ENCODE data around the gene SRSF4.

SRSF4 gene

DNA sequence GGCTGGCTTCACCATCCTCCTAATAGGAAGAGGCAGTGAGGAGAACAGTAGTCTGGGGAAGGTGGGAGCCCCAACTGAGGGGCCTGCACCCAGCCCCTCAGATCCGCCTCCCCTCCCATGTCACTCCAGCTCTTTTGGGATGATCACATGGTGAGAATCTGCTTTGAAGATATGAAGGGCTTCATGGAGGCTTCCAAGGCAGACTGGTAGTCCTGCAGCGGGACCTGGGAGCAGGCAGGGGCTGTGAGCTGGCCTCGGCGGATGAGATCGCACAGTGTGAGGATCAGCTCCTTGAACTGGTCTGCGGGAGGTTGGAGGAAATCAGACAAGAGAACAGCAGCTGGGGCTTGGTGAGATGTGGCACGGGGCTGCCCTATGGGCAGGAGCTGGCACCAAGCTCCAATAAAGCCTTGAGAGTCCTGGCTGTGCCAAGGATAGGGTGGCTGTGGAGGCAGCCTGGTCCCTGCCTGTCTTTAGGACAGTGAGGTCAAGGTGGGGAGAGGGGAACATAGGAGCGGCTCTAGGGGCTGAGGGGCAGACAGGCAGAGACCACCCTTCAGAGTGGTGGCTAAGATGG is 12.3 kb upstream of the SRSF4 start:
- H3K36me3 ChIP-seq (ENCODE audit: insufficient read depth, low read length), result peaks cover 12% of the 10 kb centered on the region; the same call in 1 of the 2 replicates
- H3K9ac ChIP-seq (ENCODE audit: insufficient read length), result no peak overlapping the region
- no peak overlapping the region for H3K4me3 ChIP-seq
- no peak for DNase-seq (ENCODE audit: low read depth, low spot score)
- H3K9me3 ChIP-seq (ENCODE audit: low read depth, low read length), result no peaks in the 10 kb centered on the region
- H3K27ac ChIP-seq, result no peak overlapping the region
- TF ChIP-seq EZH2 (IDR thresholded peaks at IDR 0.05), result no peak
- TF ChIP-seq FOXP2 (optimal IDR thresholded peaks at IDR 0.05; ENCODE audit: control extremely low read depth, extremely low read length, insufficient read depth), result no peak

DNA sequence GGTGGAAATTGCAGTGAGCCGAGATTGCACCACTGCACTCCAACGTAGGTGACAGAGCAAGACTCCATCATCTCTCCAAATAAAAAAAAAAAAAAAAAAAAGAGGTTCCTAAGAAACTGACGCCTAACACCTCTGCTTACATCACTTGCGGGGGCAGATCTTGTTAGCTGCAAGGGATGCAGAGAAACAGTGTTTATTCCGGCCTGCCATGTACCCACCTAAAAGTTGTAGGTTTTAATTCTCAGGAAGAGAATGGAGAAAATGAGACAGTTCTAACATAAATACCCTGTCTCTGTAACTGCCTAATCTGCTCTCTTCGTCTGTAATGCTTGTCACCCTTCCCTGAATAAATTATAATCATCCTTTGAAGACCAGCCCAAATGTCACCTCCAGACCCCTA is 9.0 kb upstream of the SRSF4 start:
- H3K4me3 ChIP-seq, result no peak overlapping the region
- no peak for DNase-seq (ENCODE audit: low read depth, low spot score)
- no peaks in the 10 kb centered on the region for H3K9me3 ChIP-seq (ENCODE audit: low read depth, low read length)
- TF ChIP-seq POLR2AphosphoS5 (IDR thresholded peaks at IDR 0.05; ENCODE audit: borderline replicate concordance, low read depth, low read length), result no peak
- no peak for TF ChIP-seq EZH2 (IDR thresholded peaks at IDR 0.05)
- no peak for TF ChIP-seq FOXP2 (optimal IDR thresholded peaks at IDR 0.05; ENCODE audit: control extremely low read depth, extremely low read length, insufficient read depth)
- H3K36me3 ChIP-seq (ENCODE audit: insufficient read depth, low read length), result peaks cover 1% of the 10 kb centered on the region; the same call in 1 of the 2 replicates
- H3K27ac ChIP-seq, result no peak overlapping the region
- no peak overlapping the region for H3K9ac ChIP-seq (ENCODE audit: insufficient read length)

DNA sequence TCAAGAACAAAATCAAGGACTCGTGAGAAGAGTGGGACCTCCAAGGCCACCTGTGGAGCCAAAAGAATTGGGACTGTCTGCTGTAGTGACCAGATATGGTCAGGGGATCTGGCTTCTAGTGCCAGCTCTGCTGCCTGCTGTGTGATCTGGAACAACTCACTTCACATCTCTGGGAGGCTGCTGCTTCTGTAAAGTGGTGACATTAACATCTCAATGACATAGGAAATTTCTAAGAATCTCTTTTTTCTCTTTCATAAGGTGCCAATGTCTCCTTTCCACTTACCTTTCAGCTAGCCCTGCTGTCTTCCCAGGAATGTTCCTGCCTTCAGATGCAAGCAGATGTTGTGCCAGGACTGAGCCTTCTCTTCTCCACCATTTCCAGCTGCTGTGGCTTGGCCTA is 5.0 kb upstream of the SRSF4 start:
- H3K27ac ChIP-seq, result no peak overlapping the region
- no peak overlapping the region for H3K4me3 ChIP-seq
- no peaks in the 10 kb centered on the region for H3K36me3 ChIP-seq (ENCODE audit: insufficient read depth, low read length)
- TF ChIP-seq POLR2AphosphoS5 (IDR thresholded peaks at IDR 0.05; ENCODE audit: borderline replicate concordance, low read depth, low read length) (no peak), EZH2 (IDR thresholded peaks at IDR 0.05) (no peak), FOXP2 (optimal IDR thresholded peaks at IDR 0.05; ENCODE audit: control extremely low read depth, extremely low read length, insufficient read depth) (no peak)
- H3K9me3 ChIP-seq (ENCODE audit: low read depth, low read length), result no peaks in the 10 kb centered on the region
- H3K9ac ChIP-seq (ENCODE audit: insufficient read length), result no peak overlapping the region
- no peak for DNase-seq (ENCODE audit: low read depth, low spot score)

DNA sequence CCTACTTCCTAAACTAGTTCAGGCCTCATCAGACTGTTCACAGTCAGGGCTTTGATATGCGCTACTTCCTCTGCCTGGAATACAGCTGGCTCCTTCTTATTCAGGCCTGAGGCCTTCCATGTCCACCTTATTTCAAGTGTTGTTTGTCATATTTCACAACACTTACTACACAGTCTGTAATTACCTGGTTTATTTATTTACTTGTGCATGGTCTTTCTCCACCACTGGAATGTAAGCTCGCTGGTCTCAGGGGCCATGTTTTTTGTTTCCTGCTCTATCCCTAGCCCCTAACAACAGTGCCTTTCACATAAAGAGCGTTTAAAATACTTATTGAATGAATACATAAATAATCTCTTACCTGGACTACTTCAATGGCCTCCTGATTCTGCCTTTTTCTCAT is 4.6 kb upstream of the SRSF4 start:
- Histone ChIP-seq H3K9me3 (ENCODE audit: low read depth, low read length) (no peaks in the 10 kb centered on the region), H3K36me3 (ENCODE audit: insufficient read depth, low read length) (no peaks in the 10 kb centered on the region), H3K4me3 (no peak overlapping the region), H3K9ac (ENCODE audit: insufficient read length) (no peak overlapping the region), H3K27ac (no peak overlapping the region)
- TF ChIP-seq FOXP2 (optimal IDR thresholded peaks at IDR 0.05; ENCODE audit: control extremely low read depth, extremely low read length, insufficient read depth) (no peak), EZH2 (IDR thresholded peaks at IDR 0.05) (no peak), POLR2AphosphoS5 (IDR thresholded peaks at IDR 0.05; ENCODE audit: borderline replicate concordance, low read depth, low read length) (no peak)
- DNase-seq (ENCODE audit: low read depth, low spot score), result no peak

DNA sequence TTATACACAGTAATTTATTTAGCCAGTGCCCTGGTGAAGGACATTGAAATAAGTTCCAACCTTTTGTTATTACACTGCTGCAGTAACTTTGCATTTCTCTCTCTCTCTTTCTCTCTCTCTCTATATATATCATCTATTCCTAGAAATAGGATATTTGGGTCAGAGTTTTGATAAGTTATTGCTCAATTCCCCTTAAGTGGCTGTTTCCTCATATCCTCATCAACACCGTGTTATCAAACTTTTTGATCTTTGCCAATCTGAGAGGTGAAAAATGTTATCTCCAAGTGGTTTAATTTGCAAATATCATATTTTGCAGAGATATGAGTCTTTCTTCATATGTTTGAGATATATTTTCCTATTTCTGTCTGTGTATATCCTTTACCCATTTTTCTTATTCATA is 1.6 kb upstream of the SRSF4 start:
- Histone ChIP-seq H3K4me3 (no peak overlapping the region), H3K9ac (ENCODE audit: insufficient read length) (no peak overlapping the region), H3K27ac (peak overlapping the region; percentile 9; the same call in 1 of the 2 replicates), H3K36me3 (ENCODE audit: insufficient read depth, low read length) (peaks cover 20% of the 10 kb centered on the region), H3K9me3 (ENCODE audit: low read depth, low read length) (no peaks in the 10 kb centered on the region)
- DNase-seq (ENCODE audit: low read depth, low spot score), result no peak
- no peak for TF ChIP-seq EZH2 (IDR thresholded peaks at IDR 0.05)
- TF ChIP-seq FOXP2 (optimal IDR thresholded peaks at IDR 0.05; ENCODE audit: control extremely low read depth, extremely low read length, insufficient read depth), result no peak
- TF ChIP-seq POLR2AphosphoS5 (IDR thresholded peaks at IDR 0.05; ENCODE audit: borderline replicate concordance, low read depth, low read length), result no peak

DNA sequence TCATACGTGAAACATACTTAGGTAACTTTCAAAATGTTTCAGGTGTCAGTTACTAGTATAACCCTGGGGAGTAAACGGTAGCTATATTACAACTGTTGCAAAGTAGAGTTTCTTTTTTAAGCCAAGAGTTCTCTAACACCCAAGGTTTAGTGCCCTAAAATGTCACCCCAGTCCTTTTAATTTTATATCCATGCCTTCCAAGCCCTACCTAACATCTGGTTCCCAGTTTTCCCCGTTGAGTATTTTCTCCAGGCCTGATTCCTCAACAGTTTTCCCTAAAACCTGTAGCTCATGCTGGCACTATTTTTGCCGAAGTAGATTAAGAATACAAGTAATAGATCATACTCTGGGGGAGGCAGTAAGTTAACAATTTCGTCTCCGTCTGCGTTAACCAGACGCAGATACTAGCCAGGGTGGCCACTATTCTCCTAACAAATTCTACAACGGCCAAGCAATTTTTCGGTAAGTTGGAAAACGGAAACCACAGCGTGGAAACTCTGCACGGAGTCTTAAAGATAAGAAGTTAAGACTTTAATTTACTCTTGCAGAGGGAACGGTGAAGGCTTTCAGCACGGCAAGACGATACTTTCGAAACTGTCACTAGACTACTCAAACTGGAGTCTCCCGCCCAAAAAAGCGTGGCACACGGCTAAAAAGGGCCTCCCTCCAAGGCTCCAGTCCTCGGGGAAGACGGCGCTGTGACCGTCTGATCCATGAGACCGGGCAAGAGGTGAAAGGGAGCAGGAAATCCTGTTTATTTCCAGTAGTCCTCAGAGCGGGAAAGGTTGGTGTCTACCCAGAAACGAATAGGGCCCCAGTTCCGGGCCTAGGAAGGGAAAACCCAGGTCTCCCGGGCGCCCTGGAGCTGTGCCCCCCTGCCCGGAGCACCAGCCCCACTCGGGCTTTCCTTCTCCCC is 945 bp downstream of the SRSF4 start:
- TF ChIP-seq FOXP2 (optimal IDR thresholded peaks at IDR 0.05; ENCODE audit: control extremely low read depth, extremely low read length, insufficient read depth) (no peak), POLR2AphosphoS5 (IDR thresholded peaks at IDR 0.05; ENCODE audit: borderline replicate concordance, low read depth, low read length) (no peak), EZH2 (IDR thresholded peaks at IDR 0.05) (no peak)
- DNase-seq (ENCODE audit: low read depth, low spot score), result no peak
- Histone ChIP-seq H3K9me3 (ENCODE audit: low read depth, low read length) (no peaks in the 10 kb centered on the region), H3K36me3 (ENCODE audit: insufficient read depth, low read length) (peaks cover 23% of the 10 kb centered on the region), H3K9ac (ENCODE audit: insufficient read length) (peak overlapping the region; percentile 100), H3K4me3 (peak overlapping the region; percentile 98), H3K27ac (peak overlapping the region; percentile 99)

DNA sequence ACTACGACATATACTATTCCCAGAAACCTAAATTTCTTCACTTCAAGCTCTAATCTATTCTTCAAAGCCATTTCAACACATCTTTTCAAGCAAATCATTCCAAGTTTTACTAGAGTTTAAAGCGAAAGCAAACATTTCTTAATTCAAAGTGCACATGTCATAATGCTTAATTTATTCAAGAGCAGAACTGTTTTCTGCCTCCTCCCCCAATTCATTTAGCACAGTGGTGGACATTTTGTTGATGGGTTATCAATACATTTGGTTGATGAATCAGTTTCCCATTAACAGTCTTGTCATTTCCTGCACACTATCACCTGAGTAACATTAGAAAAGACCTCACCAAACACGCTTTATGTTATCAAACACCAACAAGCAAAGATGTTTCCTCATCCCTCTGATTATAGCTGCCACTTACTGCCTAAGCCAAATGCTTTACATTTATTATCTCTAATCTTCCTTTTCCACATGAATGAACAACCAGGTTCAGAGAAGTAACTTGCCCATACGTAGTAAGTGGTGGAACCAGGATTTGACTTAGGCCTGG is 2.0 kb downstream of the SRSF4 start:
- H3K36me3 ChIP-seq (ENCODE audit: insufficient read depth, low read length), result peaks cover 23% of the 10 kb centered on the region
- H3K27ac ChIP-seq, result peak overlapping the region; percentile 38
- peak overlapping the region; percentile 100 for H3K9ac ChIP-seq (ENCODE audit: insufficient read length)
- DNase-seq (ENCODE audit: low read depth, low spot score), result no peak
- H3K9me3 ChIP-seq (ENCODE audit: low read depth, low read length), result no peaks in the 10 kb centered on the region
- peak overlapping the region; percentile 98 for H3K4me3 ChIP-seq
- TF ChIP-seq POLR2AphosphoS5 (IDR thresholded peaks at IDR 0.05; ENCODE audit: borderline replicate concordance, low read depth, low read length), result no peak
- TF ChIP-seq EZH2 (IDR thresholded peaks at IDR 0.05), result no peak
- no peak for TF ChIP-seq FOXP2 (optimal IDR thresholded peaks at IDR 0.05; ENCODE audit: control extremely low read depth, extremely low read length, insufficient read depth)

DNA sequence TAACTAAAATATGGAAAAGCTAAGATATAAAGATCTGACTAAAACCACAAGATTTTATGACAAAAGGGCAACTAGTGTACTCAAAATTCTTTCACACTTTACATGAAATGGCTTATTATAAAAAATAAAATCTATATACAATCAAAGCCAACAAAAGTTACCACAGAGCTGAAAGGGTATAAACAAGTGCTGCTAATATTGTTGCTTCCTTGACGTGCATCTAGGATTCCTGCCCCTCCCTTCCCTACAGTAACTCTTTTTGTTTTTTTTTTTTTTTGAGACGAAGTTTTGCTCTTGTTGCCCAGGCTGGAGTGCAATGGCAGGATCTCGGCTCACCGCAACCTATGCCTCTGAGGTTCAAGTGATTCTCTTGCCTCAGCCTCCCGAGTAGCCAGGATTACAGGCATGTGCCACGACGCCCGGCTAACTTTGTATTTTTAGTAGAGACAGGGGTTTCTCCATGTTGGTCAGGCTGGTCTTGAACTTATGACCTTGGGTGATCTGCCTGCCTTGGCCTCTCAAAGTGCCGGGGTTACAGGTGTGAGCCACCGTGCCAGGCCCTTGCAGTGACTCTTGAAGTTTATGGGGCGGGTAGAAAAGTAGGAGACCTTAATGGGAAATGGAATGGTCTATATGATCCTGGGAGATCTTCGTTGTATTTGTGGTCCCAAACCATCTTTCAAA is 4.5 kb downstream of the SRSF4 start:
- no peak for DNase-seq (ENCODE audit: low read depth, low spot score)
- Histone ChIP-seq H3K9ac (ENCODE audit: insufficient read length) (no peak overlapping the region), H3K36me3 (ENCODE audit: insufficient read depth, low read length) (peaks cover 28% of the 10 kb centered on the region), H3K27ac (peak overlapping the region; percentile 87), H3K9me3 (ENCODE audit: low read depth, low read length) (no peaks in the 10 kb centered on the region), H3K4me3 (peak overlapping the region; percentile 25)
- TF ChIP-seq EZH2 (IDR thresholded peaks at IDR 0.05) (no peak), POLR2AphosphoS5 (IDR thresholded peaks at IDR 0.05; ENCODE audit: borderline replicate concordance, low read depth, low read length) (no peak), FOXP2 (optimal IDR thresholded peaks at IDR 0.05; ENCODE audit: control extremely low read depth, extremely low read length, insufficient read depth) (no peak)

All from SK-N-MC (cell line).